Peyer's patch (tissue), 4 donors: ENCODE measurements around the gene AJUBA.

ENCODE experiments used
- POLR2A ChIP-seq, 2 donors: fragments of 450-650 bp; IDR thresholded peaks; one replicate each; pipeline ENCODE4 v1.5.1; 2017; ENCODE audit warnings: antibody characterized with exemption in 2 of 2, mild to moderate bottlenecking in 2 of 2, moderate library complexity in 2 of 2
- TF ChIP-seq, protein P1 (sequence below), 6 experiments: fragments of 450-650 bp in 4 of 6; fragments of 200-600 bp in 2 of 6; sonication (generic) in 1 of 6; IDR thresholded peaks; one replicate each; pipeline ENCODE4 v1.5.1; 2017 to 2019; ENCODE audit warnings: antibody characterized with exemption in 6 of 6, mild to moderate bottlenecking in 3 of 6, moderate library complexity in 1 of 6

DNA sequence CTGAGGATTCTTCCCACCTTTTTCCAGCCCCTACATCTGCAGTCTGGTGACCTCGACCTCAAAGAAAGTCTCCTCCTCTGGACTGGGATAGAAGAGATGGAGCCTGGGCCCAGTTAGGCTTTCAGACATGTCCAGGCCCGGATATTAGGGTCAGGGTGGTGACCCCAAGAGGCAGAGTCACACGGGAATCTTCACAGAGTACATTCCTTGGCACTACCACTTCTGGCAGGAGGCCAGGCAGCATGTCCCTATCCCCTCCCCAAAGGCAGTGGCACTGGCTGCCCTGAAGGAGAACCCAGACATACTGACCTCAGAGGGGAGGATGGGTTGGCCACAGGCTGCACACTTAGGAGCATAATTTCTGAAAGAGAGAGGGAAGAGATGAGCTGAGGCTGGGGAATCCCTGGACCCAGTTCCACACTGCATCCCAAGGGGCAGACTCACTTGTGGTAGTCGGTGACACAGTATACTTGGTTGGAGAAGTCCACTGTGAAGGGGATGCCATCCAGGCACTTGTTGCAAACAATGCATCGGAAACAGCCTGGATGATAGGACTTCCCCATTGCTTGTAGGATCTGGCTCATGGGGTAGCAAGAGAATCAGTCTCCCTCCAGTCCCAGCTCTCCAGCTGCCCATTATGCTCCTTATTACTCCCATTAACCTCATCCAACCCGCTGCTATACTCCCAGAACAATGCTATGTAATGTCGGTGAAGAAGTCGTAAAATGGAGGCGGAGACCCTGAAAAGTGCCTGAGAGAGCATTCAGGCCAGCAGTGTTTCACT lies 7.6 kb downstream of the AJUBA start:
- TF ChIP-seq, protein P1, sequence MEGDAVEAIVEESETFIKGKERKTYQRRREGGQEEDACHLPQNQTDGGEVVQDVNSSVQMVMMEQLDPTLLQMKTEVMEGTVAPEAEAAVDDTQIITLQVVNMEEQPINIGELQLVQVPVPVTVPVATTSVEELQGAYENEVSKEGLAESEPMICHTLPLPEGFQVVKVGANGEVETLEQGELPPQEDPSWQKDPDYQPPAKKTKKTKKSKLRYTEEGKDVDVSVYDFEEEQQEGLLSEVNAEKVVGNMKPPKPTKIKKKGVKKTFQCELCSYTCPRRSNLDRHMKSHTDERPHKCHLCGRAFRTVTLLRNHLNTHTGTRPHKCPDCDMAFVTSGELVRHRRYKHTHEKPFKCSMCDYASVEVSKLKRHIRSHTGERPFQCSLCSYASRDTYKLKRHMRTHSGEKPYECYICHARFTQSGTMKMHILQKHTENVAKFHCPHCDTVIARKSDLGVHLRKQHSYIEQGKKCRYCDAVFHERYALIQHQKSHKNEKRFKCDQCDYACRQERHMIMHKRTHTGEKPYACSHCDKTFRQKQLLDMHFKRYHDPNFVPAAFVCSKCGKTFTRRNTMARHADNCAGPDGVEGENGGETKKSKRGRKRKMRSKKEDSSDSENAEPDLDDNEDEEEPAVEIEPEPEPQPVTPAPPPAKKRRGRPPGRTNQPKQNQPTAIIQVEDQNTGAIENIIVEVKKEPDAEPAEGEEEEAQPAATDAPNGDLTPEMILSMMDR (IDR thresholded peaks at IDR 0.05), result no peak
- TF ChIP-seq POLR2A (IDR thresholded peaks at IDR 0.05), result no peak
